ENCODE results near the gene CDS1. TPM values are rescaled to one million over a fixed set of nuclear protein-coding genes. Genes with fewer than 3 reads are reported as not detected.
"Not testable (repeated sequence)": the region's sequence is repeated elsewhere in the genome, so short reads cannot be mapped to it uniquely, and the experiment has no call there.

Gene CDS1
- polyA plus RNA-seq (ENCODE audit: insufficient read length), result 0.28 TPM

DNA sequence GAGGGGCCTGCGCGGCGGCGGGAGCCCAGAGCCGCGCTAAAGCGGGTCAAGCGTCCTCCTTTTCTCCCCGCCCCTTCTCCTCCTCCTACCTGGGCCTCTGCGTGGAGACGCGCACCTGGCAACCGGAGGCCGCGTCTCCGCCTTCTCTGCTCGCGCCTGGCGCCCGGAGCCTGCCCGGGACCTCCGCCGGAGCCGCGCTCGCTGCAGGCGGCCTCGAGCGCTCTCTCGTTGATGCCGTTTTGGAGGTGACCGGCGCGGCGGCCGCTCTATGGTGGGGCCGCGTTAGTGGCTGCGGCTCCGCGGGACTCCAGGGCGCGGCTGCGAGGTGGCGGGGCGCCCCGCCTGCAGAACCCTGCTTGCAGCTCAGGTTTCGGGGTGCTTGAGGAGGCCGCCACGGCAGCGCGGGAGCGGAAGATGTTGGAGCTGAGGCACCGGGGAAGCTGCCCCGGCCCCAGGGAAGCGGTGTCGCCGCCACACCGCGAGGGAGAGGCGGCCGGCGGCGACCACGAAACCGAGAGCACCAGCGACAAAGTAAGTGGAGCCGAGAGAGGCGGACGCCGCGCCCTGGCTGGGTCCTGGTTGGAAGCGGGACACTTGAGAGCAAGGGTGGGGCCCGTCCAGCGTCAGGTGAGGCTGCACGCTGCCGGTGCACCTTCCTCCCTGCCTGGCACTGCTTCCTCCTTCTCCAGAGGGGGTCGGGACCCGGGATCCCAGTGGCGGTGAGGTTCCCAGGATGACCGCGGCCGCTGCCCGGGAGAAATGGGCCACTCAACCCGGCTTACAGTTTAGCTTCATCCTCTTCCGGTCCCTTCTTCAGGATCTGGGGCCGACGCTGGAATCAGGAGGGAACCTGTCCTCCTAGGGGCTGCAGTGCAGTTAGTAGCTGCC lies at the start of gene CDS1:
CDS1 (plus strand) TSS at position 140 of the 888 bp plus-strand sequence; CDS start at position 415, 275 bp downstream.
- DNase-seq (ENCODE audit: low read depth), result no peak

DNA sequence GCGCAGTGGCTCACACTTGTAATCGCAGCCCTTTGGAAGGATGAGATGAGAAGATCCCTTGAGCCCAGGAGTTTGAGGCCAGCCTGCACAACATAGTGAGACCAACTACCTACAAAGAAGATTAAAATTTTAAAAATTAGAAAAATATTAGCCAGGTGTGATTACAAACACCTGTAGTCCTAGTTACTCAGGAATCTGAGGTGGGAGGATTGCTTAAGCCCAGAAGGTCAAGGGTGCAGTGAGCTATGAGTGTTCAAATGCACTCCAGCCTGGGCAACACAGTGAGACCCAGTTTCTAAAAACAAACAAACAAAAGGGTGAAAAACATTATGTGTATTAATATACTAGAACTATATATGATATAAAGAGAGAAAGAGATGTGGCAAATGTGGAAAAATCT lies 47.0 kb upstream of the CDS1 start:
- no peak for DNase-seq (ENCODE audit: low read depth)

DNA sequence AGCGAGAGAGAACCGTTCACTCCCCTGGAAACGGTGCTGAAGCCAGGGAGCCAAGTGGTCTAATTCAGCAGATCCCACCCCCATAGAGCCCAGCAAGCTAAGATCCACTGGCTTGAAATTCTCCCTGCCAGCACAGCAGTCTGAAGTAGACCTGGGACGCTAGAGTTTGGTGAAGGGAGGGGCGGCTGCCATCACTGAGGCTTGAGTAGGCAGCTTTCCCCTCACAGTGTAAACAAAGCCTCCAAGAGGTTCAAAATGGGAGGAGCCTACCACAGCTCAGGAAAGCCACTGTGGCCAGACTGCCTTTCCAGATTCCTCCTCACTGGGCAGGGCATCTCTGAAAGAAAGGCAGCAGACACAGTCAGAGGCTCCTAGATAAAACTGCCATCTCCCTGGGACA lies 37.8 kb upstream of the CDS1 start:
- no peak for DNase-seq (ENCODE audit: low read depth)

DNA sequence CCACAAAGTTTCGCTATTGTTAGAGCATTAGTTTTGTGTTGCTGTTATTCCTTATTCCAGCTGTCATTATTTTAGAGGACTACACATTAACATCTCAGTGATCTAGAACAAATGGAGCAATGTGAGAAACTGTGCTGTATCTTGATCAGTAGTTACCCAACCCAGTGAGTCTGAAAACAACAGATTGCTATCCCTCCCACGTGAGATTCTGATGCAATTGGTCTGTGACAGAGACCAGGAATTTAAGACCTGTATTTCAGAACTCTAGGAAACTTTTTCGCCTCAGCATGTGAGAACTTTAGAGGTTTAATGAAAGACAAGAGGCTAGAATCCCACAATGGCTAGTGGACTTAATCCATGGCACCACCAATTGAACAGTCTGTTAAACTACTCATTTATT lies 35.7 kb upstream of the CDS1 start:
- no peak for DNase-seq (ENCODE audit: low read depth)

DNA sequence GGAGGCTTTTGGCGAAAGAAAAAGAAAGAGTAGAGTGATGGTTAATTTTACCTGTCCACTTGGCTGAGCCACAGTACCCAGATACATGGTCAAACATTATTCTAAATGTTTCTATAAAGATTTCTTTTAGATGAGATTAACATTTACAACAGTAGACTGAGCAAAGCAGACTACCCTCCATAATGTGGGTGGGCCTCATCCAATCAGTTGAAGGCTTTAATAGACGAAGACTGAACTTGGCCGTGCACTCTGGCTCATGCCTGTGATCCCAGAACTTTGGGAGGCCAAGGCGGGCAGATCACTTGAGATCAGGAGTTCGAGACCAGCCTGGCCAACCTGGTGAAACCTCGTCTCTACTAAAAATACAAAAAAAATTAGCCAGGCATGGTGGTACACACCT lies 33.7 kb upstream of the CDS1 start:
- DNase-seq (ENCODE audit: low read depth), result not testable (repeated sequence)

DNA sequence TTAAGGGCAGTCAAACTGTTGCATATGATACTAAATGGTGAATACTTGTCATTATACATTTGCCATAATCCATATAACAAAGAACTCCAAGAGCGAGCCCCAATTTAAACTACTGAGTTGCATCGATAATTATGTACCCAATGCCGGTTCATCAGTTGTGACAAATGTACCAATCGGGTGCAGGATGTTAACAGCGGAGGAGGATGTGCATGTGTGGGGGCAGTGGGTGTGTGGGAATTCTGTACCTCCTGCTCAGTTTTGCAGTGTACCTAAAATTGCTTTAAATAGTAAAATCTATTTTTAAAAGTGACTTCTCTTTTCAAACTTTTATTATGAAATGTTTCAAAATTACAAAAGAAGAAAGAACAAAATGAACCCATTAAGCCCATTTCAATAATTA lies 20.8 kb upstream of the CDS1 start:
- no peak for DNase-seq (ENCODE audit: low read depth)

DNA sequence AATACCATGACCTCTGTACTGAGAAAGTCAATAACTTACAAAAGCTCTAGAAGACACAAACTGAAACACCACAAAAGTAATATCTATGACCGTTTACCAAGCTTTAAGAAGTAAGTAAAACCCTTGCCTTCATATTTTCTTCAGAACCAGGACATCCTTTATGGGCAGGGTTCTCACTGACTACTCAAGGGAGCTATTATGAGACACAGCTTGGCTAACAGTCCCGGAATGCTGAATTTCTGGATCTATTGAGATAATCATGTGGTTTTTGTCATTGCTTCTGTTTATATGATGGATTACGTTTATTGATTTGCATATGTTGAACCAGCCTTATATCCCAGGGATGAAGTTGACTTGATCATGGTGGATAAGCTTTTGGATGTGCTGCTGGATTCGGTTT lies 19.9 kb upstream of the CDS1 start:
- no peak for DNase-seq (ENCODE audit: low read depth)

DNA sequence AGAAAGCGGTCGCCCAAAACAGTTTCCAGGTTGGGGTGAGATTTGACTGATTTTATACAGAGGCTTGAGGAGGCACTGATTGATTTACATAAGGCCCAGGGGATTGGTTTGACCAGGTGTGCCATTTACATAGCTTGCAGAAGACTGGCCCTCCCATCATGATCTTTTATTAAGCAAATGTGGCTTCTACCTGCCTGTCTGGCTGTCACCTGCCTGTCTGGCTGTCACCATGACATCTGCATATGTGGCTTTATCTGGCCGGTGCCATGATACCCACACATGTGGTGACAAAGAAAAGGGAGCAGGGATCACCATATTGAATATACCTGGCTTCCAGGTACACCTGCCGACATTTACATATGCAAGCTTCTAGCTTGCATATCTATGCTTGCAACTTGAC lies 17.0 kb upstream of the CDS1 start:
- no peak for DNase-seq (ENCODE audit: low read depth)

DNA sequence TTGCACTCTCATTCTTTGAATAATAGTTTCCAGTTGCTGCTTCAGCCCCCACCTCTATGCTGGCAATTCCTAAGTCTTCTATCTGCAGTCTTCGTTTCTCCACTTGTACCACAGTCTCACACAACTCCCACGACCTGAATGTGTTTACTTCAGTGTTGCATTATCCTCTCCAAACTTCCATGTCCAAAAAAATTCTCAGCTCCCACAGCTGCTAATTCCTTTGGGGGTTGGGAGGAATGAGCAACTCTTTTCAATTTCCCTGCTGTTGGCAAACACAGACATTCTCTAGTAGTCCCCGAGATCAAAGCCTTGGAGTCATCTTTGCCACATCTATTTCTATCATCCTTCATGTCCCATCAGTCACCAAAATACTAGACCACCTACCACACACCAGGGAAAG lies 14.4 kb upstream of the CDS1 start:
- no peak for DNase-seq (ENCODE audit: low read depth)

DNA sequence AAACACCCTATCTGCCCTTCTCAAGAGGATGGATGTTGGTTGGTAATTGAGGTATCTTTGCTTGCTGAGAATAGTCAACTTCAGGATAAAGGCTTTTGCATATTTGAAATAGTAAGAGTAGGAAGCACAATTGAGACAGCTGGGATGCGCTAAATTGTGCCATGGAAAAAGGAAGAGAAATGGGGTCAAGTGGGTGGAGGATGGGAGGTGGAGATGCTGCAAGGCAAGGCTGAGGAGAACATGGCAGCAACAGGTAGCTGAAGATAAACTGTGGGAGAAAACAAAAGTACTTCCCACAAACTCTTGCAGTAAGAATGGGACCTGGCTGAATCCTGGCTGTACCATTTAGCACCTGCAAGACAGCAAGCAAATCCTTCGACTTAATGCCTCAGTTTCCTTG lies 13.9 kb upstream of the CDS1 start:
- DNase-seq (ENCODE audit: low read depth), result no peak

DNA sequence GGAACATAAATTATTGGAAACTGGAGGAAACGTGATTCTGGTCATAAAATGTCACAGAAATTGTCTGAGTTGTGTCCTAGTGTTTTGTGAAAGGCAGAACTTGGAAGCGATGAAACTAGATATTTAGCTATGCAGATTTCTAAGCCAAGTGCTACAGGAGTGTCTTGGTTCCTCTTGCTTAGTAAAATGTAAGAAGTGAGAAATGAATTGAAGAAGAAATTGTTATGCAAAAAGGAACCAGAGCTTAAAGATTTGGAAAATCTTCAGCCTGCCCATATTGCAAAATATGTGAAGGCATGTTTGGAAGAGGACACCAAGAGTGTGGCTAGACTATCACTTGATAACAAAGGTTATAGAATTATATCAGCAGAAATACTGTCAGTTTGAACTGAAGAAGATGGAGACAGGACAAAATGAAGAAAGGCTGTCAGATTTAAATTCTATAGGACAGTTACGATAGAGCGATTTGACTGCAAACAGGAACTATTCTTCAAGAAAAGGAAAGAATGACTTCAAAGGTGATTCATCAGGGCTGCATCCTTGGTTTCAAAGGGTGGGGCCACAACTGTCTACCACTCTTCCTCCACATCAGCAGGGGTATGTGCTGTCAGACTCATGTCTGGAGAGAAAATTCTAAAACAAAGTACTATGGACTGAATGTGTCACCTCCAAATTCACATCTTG lies 9.4 kb upstream of the CDS1 start:
- DNase-seq (ENCODE audit: low read depth), result no peak

DNA sequence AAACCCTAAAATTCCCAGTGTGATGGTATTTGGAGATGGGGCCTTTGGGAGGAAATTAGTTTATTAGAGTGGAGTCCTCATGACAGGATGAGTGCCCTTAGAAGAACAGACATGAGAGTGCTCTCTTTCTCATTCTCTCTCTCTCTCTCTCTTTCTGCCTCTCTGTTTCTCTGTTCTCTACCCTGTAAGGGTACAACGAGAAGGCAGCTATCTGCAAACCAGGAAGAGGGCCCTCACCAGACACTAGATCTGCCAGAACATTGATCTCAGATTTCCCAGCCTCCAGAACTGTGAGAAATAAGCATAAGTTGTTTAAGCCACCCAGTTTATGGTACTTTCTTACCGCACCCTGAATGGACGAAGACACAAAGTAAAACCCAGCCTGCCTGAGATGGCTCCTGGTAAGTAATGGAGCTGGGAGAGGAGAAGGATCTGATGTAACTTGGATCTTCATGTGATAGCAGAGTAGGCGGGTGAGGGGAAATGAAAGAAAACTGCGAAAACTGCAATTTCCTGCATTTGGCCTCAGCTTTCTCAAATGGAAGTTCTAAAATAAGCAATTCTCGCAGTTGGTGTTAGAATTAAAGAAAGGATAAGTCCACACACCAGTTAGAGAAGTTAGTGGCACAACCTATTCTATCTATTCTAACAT lies 8.7 kb upstream of the CDS1 start:
- no peak for DNase-seq (ENCODE audit: low read depth)

DNA sequence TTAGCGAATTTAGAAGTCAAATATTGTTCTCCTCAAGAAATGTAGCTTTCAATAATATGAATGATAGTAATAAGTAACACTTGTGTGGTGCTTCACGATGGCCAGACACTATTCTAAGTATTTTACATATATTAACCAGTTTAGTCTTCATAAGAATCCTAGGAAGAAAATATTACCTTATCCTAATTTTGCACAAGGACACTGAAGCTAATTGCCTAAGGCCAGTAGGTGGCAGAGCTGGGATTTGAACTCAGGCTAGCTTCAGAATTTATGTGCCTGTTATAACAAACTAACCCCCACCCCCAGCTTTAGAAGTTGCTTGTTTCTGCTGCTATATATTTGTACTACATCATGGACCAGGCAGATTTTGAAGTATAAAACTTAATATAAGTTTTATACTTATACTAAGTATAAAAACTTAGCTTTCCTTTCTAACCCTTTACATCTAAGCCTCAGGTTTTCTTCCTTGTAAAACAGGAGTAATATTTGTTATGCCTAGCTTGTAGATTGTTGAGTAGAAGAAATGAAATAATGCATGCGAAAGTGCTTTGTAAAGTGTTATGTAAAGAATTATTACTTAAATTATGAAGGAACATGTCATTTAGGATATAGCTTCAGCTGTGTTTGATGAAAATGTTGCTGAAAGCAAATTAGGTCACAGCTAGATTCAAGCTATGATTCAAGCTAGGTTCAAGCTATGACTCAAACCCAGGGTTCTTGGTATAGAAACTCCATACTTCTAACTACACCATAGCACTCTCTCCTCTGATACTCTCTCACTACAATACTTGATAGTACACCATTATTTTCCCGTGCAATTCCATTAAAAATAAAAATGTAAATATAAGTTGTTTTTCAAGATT lies 4.2 kb upstream of the CDS1 start:
- no peak for DNase-seq (ENCODE audit: low read depth)

DNA sequence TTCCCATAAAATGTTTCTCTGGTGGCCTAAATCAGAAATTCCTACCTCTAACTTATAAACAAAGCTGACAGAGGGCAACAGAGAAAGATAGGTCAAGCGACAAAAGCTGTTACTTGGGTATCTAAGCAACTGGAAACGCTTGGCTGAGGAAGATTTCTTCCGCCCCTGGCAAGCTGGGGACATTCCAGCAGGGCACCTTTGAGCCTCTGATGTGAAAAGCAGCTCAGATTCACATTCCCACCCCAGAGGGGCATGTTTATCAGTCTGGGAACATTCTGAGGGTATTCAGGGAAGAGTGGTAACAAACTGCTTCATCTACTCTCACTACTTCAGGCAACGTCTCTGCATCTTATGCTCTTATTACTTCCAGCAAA lies 3.5 kb upstream of the CDS1 start:
- DNase-seq (ENCODE audit: low read depth), result no peak

DNA sequence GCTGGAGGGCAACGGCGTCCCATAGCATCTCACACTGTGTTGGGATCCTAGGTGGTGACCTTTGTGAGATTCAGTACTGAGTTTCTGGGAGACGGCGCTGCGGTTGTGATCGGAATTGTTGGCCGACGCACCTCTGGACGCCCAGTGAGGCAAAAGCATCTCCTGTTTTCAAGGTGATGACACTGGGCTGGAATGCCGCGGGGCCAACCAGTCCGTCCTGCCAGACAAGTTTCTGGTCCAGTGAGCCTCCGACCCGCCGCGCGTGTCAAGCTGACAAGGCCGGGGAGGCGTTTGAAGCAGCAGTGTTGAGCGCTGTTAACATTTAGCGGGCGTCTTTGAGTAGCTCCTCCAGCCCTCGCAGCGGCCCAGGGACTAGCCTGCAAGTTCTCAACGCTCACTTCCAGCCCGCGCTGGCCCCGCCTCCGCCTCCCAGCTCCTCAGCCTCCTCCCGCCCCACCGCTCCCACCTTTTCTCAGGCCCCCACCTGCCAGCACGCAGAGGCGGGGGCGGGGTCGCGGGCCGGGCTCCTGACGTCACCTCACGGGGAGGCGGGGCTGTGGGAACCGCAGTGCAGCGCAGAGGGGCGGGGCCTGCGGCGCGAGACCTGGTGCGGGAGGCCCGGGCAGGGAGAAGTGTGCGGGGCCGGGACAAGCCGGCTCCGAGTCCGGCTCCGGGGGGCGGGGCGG lies 482 bp upstream of the CDS1 start:
- no peak for DNase-seq (ENCODE audit: low read depth)

DNA sequence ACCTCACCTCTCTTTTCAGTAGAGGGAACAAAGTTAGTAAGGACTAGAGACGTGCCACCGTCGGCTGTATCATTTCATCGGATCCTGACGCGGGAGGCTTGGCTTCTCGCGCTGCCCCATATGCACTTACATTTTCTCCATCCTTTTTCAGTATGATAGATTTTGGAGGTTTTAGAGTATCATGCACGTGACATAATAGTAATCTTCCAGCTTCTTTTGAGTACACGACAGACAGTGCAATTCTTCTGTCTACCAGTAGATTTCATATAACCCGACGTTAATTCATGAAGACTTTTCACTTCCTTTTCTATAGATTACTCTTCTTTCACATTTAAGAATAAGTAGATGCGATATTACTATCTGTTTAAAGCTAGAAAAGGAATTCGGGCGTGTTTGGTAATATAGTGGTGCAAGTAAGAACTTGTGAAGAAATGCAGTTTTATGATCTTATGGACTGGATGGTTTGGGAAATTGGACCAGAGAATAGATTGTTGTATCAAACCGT lies 1.0 kb downstream of the CDS1 start:
- DNase-seq (ENCODE audit: low read depth), result no peak

DNA sequence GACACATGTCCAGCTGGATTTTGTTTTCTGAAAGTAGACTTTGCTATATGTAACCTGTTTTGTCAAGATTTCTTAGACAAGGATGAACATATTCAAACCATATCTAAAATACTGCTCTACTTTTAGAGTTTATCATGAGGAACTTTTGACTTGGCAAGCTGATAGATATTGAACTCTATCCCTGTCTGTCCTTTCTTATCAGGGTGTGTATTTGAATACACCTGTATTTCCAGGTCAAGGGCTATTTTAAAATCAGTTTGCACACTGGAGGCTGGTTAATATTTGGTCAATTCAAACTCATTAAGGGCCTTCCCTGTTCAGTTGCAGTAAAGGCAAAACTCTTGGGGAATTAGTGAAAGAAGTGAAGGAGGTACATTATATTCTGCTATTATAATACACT lies 2.3 kb downstream of the CDS1 start:
- DNase-seq (ENCODE audit: low read depth), result no peak

DNA sequence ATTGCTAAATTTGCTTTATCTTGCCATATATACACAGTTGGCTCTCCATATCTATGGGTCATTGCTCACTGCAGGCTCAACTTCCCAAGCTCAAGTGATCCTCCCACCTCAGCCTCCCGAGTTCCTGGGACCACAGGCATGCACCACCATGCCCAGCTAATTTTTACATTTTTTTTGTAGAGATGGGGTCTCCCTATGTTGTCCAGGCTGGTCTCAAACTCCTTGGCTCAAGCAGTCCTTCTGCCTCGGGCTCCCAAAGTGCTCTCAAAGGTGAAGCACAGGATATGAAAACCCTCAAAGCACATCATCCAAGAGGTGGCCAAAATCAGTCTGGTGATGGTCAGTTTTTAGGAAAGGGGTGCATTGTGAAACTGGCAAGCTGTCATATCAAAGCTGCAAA lies 11.8 kb downstream of the CDS1 start:
- no peak for DNase-seq (ENCODE audit: low read depth)

DNA sequence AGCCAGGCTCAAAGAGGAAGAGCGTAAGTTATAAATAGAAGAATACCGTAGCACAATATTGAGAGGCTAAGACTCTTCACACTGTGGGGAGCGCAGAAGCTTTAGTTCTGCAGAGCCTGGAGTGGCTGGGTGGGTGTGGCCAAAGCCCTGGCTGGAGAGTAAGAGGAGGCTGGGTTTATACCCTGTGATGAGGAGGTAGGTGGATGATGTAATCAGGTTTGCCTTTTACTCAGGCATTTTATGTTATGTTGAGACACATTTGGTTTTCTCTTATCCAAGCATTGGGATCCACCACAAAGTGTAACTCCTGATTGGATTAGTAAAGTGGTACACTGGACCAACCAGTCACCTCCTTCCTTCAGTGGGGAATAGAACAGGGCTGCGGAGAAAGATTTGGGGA lies 13.9 kb downstream of the CDS1 start:
- DNase-seq (ENCODE audit: low read depth), result no peak

DNA sequence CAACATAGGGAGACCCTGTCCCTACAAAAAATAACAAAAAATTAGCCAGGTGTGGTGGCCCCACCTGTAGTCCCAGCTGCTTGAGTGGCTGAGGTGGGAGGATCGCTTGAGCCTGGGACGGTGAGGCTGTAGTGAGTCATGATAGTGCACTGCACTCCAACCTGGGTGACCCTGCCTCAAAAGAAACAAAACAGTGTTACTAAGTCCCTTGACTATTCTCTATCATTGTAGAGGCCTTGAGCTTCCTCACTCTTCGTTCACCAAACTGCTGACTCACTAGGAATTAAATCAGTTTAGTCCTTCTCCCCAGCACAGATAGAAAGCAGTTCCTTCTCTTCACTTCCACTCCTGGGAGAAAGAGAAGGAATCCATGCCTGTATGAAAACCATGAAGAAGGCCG lies 14.5 kb downstream of the CDS1 start:
- DNase-seq (ENCODE audit: low read depth), result no peak

DNA sequence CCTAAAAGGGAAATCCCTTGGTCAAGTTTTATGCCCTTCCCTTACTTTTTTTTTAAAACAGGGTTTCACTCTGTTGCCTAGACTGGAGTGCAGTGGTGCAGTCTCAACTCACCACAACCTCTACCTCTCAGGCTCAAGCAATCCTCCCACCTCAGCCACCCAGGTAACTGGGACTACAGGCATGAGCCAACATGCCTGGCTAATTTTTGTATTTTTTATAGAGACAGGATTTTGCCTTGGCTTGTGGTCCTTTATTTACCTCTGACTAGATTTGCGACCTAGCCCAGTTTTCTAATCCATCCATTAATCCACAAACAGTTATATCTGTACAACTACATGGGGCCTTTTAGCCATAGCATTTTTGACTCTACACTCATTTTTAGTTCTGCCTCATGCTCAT lies 23.7 kb downstream of the CDS1 start:
- no peak for DNase-seq (ENCODE audit: low read depth)
